NCI-H187 treated with DMSO at 0.1 percent for 48 hours (cell line): ENCODE data around the gene PGGT1B.
"Not testable (repeated sequence)": the region's sequence is repeated elsewhere in the genome, so short reads cannot be mapped to it uniquely, and the experiment has no call there.

ENCODE experiments used
- DNase-seq: peaks from one replicate; lab custom pipeline; 2025; lab: John Stamatoyannopoulos, UW

Gene PGGT1B

GRCh38 chr5:115257981-115258380 is 4.7 kb downstream of the PGGT1B start:
- no peak for DNase-seq

- not testable (repeated sequence) for DNase-seq
Measured at GRCh38 chr5:115249379-115249778, 13.3 kb downstream of the PGGT1B start.

DNA sequence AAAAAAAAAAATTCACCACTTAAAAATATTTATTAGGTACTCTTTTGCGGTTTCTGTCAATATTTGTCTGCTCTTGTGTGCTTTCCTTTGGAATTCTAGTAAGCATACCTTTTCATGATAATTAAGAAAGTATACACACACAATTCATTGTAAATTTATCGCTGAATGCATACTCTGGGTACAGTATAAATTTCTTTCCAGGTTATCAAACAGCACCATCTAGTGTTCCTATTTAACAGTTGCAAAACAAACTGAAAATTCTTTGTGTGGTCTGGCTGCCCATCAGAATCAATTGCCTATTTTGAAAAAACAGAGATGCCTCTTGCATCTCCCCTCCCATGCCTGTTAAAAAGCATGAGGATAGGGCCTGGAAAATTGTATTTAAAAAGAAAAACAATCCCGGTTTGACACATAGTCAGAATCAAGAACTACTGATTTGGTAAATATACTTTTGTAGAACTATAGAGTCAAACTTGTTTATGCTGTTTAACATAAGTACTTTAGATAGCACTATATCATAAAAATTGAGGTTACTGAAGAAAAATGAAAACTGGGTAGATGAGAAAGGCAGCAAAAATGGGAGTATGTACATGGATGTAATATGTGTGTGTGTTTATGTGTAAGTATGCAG is 16.2 kb downstream of the PGGT1B start:
- DNase-seq, result no peak

- DNase-seq, result no peak
Measured at GRCh38 chr5:115243412-115243811, 19.3 kb downstream of the PGGT1B start.

- DNase-seq, result no peak
Measured at GRCh38 chr5:115241881-115242642, 20.6 kb downstream of the PGGT1B start.

DNA sequence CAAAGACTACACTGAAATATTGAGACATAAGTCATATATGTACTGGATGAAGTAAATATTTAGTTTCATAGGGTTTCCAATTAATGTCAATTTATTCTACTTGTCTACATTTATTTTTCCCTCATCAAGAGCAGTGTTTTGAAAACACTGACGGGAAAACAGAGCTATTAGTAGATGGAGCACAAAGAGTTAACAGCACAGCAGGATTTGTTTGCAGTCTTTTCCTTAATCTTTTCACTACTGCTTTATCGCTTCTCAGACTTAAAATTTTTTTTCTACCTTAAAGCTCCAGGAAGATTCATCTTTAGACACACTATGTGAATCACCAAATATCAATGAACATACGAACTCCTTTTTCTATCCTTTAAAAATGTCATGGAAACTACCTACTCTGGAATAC is 25.6 kb downstream of the PGGT1B start:
- DNase-seq, result no peak

DNA sequence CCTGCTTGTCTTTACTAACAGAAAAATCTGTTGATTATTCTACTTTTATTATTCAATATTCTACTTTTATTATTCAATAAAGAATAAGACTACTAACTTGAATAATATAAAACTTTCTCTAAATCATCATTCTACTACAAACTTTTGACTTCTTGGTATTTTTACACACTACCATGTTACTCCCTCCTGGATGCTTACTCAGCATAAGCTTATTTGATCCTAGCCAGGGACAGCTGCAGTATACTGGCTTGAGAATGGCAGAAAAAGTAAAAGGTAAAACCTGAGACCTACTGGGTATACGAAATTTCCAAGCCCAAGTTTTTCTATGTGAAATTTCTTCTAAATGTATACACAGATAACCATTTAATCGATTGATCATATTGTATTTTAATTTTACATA is 26.1 kb downstream of the PGGT1B start:
- DNase-seq, result no peak

- no peak for DNase-seq
Measured at GRCh38 chr5:115231598-115231997, 31.1 kb downstream of the PGGT1B start.

GRCh38 chr5:115229606-115230005 is 33.1 kb downstream of the PGGT1B start:
- DNase-seq, result no peak

- DNase-seq, result no peak
Measured at GRCh38 chr5:115227281-115227680, 35.4 kb downstream of the PGGT1B start.

DNA sequence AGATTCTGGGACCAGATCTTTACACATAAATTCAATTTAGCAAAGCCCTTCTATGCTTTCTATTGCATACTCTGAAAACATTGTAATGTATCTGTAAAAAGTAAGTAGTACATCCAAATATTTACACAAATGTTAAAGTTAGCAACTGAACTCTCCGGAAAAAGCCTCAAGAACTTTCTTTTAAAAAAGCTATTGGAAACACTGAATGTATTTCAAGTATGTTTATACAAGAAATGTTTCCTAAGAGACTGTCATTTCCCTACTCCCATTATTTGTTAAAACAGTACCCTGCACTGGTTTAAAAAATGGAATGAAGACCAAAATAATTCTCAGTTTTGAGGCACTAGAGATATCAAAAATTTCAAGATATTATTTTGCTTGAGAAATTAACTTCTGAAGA is 48.1 kb downstream of the PGGT1B start:
- DNase-seq, result no peak

DNA sequence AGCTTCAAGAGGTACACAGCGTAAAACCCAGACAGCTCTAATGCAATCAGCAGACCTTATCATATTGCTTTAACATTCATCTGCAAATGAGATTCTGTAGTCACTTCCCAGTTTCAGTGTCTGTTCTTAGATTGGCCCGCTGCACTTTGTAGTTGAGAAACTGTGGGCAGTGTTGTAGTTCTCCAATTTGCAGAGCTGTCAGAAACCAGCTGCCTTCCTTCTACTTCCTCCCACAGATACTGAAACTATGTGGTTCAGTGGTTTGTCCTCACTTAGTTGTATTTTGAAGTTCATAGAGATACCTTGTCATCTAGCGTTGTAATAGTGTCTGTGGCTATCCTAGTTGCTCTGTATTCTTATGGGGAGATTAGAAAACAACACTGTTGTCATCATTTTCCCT is 53.4 kb downstream of the PGGT1B start:
- no peak for DNase-seq

- DNase-seq, result no peak
Measured at GRCh38 chr5:115202952-115203351, 59.7 kb downstream of the PGGT1B start.

DNA sequence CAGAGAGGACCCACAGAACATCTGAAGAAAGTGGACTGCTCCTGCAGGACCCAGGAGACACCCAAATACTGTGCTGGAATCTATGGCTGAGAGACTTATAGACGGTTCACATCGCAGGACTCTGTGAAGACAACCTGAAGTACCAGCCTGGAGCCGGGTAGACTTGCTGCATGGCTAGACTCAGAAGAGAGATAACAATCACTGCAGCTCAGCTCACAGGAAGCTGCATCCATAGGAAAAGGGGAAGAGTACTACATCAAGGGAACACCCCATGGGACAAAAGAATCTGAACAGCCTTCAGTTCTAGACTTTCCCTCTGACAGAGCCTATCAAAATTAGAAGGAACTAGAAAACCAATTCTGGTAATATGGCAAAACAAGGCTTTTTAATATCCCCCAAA is 66.5 kb downstream of the PGGT1B start:
- no peak for DNase-seq

GRCh38 chr5:115194676-115195075 is 68.0 kb downstream of the PGGT1B start:
- no peak for DNase-seq

DNA sequence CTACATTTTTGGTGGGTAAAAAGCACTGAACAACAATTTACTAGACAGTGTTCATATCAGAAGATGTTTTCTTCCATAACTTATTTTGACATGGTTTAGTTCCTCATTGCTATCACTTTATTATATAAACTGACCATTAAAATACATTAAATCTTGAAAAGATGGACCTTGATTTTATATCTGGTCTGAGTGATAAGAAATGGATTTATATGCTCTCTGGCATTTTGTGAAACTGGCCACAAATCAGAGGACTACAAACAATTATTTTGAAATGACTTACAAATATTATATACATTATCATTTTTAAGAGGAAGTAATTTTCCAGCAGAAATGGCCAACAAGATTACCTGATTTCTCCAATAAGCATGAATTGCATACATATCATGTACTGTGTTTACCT is 69.4 kb downstream of the PGGT1B start:
- no peak for DNase-seq

- no peak for DNase-seq
Measured at GRCh38 chr5:115192098-115192497, 70.6 kb downstream of the PGGT1B start.

DNA sequence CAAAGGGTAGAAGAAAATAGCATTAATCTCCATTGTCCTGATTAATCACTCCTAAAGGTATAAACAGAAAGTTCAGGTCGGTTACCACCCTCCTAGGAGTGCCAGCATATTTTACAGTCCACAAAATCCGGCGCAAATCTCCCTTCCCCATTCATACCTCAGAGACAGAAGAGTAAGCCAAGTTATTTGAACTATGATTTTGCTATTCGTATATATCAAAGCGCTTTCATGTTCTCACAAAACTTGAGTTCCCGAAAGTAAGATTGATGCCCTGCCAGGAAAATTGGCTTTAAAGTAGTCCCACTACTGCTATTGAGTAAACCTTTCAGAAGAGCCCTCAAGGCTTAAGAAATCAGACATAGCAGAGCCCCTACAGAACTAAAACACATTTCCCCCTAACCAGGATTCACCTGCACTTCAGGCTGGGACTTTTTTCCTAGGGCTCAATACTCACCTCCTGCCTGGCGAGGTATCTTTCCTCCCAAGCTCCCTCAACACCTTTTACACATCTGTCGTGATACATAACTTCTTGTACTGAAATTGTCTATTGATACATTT is 71.1 kb downstream of the PGGT1B start:
- DNase-seq, result no peak

DNA sequence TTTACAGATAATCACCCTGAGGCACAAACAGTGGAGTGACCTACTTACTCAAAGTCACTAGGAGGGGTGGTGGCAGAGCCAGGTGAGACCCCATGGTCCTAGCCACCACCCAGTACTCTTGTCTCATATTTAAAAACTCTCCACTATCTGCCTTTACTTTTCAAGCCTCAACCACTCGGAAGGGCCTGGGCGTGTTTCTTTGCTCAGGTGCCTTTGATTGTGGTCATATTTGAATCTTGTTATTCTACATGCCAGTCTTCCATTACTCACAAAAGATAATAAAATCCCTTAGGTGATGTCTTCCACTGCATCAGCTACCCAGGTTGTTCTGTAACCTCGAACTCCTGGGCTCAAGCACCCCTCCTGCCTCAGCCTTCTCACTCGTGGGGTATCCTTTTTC is 72.3 kb downstream of the PGGT1B start:
- DNase-seq, result no peak

DNA sequence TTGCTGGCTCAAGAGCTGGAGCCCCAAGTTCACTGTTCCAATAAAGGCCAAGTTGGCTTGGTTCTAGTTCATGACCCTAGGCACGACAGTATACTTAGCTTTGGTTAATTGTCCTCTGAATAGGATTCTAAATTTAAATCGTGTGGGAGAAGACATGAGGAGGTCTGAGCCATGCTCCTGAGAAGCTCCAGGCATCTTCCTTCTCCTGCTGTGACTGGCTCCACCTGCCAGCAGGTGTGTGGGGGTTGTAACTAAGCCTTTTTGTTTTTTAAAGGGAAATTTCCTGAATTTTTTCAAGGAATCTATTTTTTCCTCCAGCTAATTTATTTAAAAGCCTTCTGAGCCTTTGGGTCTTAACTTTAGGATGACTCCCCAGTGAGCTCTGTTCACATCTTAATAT is 72.8 kb downstream of the PGGT1B start:
- no peak for DNase-seq

DNA sequence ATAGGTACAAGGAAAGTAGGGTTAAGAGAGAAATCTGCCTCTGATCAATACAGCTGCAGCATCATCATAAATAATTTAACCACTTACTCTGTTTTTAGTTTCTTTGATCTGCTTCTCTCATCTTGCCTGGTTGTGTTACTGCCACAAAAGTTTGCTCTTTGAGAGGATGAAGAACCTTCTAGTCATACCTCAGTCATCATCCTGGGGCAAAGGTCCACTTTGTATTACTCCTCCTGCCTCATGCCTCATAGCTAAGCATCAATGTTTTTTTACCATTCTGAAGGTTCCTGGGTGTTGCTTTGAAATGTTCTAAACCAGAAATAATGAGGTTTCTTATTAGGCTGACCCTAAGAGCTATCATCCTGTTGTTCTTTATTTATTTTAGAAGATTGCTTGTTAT is 75.9 kb downstream of the PGGT1B start:
- DNase-seq, result no peak

GRCh38 chr5:115184770-115185169 is 77.9 kb downstream of the PGGT1B start:
- no peak for DNase-seq

DNA sequence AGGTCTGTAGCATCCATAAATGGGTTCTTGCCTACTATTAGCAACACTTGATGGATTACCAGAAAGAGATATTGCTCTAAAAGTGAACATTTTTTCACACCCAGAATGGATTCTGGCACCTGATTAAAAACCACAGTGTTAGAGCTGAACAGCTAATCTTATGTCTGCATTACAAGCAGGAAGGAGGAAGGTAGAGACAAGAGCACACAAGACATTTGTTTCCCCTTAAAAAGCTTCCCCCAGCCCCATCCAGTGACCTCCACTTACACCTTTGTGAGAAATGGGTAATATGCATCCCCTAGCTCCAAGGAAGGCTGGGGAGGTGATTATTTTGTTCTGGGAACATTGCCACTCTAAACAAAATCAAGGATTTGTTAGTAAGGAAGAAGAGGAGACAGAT is 80.9 kb downstream of the PGGT1B start:
- no peak for DNase-seq
